ENCODE data around the gene SPRR3.
"Not testable (repeated sequence)": the region's sequence is repeated elsewhere in the genome, so short reads cannot be mapped to it uniquely, and the experiment has no call there.

The SPRR3 gene

GRCh38 chr1:152983743-152984142, 17.8 kb upstream of the SPRR3 start, which contains the start of gene SPRR1A:
Gene SPRR1A (plus strand): TSS chr1:152984081. CDS start chr1:152985231, 1,150 bp downstream.
- DNase-seq (ENCODE audit: low spot score) = no peak

DNA sequence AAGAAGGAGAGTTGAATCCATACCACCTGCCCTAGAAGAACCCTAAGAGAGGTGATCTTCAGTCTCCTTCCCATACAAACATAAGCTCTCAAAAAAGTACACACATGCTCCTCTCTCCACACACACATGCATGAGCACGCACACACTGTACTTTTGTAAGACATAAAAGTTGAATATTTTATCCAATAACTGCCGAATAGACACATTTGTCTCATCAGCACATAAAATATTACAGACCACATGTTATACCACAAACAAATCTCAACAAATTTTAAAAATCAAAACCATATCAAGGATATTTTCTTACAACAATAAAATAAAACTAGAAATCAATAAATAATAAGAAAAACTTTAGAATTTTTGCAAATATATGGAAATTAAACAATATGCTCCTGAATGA, 15.0 kb upstream of the SPRR3 start:
- DNase-seq (ENCODE audit: low spot score) = no peak

- DNase-seq (ENCODE audit: low spot score) = no peak
These were observed 8.4 kb upstream of the SPRR3 start for GRCh38 chr1:152993186-152993585.

DNA sequence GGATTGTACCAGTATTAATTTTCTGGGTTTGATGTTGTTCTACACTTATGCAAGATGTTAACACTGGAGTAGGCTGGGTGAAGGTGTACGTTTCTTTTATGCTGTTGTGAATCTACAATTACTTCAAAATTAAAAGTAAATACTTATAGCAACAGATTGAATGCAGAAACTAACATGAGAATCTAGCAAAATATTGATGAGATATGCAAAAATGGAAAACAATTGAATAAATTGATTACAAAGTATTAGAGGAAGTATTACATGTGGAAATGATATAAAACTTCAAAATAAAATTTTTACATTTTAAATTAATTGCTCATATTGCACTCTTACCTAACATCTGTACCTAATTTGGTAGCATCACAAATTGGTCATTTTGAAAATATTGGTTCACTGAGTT, 5.7 kb upstream of the SPRR3 start:
- no peak for DNase-seq (ENCODE audit: low spot score)

DNA sequence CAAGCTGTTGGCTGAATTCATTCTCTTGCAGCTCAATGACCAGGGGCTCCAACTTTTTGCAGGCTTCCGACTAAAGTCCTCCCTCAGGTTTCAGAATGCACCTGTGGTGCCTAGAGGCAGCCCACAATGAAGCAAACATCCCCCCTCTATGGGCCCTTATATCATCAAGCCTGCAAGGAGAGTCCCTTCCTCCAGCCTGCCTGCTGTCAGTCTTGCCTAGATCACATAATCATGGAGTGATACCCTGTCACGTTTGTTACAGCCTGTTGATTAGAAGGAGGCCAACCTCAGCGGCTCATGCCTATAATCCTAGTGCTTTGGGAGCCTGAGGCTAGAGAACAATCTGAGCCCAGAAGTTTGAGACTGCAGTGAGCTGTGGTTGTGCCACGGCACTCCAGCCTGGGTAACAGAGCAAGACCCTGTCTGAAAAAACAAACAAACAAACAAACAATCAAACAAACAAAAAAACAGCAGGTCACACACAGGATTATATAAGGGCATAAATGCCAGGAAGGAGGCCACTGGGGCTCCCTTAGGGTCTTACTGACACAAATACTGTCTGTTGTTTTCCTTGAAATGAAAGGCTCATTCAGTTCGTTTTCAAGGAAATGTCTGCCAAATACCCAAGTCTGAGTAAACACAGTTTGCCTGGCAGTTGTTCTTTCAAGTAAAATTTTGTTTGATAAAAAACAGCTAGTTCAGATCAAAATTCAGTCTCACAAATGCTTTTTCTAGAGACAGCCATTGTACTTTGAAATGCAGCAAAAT, 4.7 kb upstream of the SPRR3 start:
- DNase-seq (ENCODE audit: low spot score) = peak; percentile 86

GRCh38 chr1:152997901-152998300, 3.6 kb upstream of the SPRR3 start:
- no peak for DNase-seq (ENCODE audit: low spot score)

- no peak for DNase-seq (ENCODE audit: low spot score)
These were observed 3.1 kb upstream of the SPRR3 start for GRCh38 chr1:152998476-152998875.

- no peak for DNase-seq (ENCODE audit: low spot score)
These were observed 1.7 kb upstream of the SPRR3 start for GRCh38 chr1:152999818-153000217.

- DNase-seq (ENCODE audit: low spot score) = no peak
These were observed 1.3 kb upstream of the SPRR3 start for GRCh38 chr1:153000294-153000693.

DNA sequence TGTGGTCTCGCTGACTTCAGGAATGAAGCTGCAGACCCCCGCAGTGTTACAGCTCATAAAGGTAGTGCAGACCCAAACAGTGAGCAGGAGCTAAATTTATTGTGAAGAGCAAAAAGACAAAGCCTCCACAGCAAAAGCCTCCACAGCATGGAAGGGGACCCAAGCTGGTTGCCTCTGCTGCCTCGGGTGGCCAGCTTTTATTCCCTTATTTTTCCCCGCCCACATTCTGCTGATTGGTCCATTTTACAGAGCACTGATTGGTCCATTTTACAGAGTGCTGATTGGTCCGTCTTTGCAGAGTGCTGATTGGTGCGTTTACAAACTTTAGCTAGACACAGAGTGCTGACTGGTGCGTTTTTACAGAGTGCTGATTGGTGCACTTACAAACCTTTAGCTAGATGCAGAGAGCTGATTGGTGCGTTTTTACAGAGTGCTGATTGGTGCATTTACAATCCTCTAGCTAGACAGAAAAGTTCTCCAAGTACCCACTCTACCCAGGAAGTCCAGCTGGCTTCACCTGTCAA, 9.7 kb downstream of the SPRR3 start:
- DNase-seq (ENCODE audit: low spot score) = not testable (repeated sequence)

- DNase-seq (ENCODE audit: low spot score) = not testable (repeated sequence)
These were observed 20.3 kb downstream of the SPRR3 start for GRCh38 chr1:153021829-153022228.

GRCh38 chr1:153022340-153022739, 20.8 kb downstream of the SPRR3 start:
- DNase-seq (ENCODE audit: low spot score) = not testable (repeated sequence)

GRCh38 chr1:153023109-153023508, 21.6 kb downstream of the SPRR3 start:
- DNase-seq (ENCODE audit: low spot score) = no peak

DNA sequence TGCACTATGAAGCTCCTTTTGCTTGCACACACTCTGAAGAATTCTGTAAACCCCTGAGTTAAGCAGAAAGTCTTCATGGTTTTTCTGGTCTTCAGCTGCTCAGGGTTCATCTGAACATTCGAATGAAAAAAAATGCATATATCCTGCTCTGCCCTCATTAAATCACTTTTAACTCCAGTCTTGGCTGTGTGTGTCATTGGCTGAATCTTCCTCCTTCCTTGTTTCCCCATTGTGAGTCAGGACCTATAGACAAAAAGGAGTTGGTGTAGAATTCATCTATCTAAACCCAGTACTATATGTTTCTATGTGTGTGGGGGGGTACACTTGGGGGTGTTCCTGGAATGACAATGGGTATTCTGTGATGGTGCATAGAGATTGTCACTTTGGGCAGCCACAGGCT, 22.9 kb downstream of the SPRR3 start:
- DNase-seq (ENCODE audit: low spot score) = no peak

DNA sequence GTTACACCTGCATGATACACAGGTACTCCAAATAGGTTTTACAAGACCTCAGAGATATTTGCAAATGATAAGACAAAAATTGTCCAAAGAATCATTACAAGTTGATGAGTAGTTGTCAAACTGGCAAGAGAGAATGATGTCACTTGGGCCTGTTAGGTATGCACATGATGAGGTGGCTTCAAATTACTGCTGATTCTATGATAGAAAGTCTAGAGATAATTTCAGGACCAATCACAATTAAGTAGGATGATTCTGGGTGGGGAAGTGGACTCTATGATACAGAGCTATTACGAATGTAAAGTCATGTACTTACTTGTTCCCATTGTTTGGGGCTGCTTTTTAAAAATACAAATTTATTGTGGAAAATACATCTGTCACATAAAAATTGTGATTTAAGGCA, 24.2 kb downstream of the SPRR3 start:
- no peak for DNase-seq (ENCODE audit: low spot score)

DNA sequence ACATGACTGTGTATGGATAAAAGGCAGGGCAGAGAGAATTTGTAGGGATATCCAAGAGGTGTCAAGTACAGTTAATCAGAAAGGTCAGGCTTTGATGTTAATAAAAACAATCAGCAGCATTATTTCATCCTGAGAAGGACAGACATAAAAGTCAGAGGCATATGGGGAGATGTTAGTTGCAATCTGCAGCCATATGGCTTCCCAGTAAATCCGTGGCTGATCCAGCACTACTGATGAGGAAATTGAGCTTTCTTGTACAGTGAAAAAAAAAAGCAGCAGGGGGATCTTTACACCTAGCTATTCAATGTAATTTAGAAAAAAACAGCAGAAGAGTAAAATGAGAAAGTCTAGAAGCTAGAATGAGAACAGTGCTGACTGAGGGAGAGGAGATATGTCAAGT, 27.2 kb downstream of the SPRR3 start:
- DNase-seq (ENCODE audit: low spot score) = peak; percentile 16

DNA sequence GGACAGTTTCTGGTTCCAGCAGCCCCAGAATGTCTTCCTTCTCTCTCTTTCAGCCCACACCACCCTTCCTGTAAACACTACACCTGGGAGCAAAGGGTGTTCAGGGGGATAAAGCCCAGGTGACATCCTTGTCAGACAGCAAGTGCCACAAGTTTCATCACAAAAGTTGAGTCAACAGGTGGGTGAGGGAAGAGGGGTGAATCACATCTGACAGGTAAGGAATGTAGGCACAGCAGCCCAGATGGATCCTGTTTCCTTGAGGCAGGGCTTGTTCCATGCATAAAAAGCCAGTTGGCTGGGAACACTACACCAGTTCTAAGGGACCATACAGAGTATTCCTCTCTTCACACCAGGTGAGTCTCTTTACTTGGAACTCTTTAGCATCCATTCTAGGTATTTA, 29.3 kb downstream of the SPRR3 start, which contains the start of gene SPRR1B:
TSS of gene SPRR1B (plus strand) at position 309 of the 400 bp plus-strand sequence. CDS start 1,143 bp downstream, outside the sequence.
- DNase-seq (ENCODE audit: low spot score) = no peak

GRCh38 chr1:153032073-153032472, 30.5 kb downstream of the SPRR3 start:
- no peak for DNase-seq (ENCODE audit: low spot score)

- peak; percentile 62 for DNase-seq (ENCODE audit: low spot score)
These were observed 31.2 kb downstream of the SPRR3 start for GRCh38 chr1:153032677-153033308.

DNA sequence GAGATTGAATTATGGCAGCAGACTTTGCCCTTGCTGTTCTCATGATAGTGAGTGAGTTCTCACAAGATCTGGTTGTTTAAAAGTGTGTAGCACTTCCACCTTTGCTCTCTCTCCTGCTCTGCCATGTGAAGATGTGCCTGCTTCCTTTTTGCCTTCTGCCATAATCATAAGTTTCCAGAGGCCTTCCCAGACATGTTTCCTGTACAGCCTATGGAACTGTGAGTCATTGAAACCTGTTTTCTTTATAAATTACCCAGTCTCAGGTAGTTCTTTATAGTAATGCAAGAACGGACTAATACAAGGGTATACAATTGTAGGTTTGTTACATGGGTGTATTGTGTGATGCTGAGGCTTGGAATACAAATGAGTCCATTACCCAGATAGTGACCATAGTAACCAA, 33.7 kb downstream of the SPRR3 start:
- no peak for DNase-seq (ENCODE audit: low spot score)

- DNase-seq (ENCODE audit: low spot score) = no peak
These were observed 39.5 kb downstream of the SPRR3 start, which contains the start of gene SPRR2D for GRCh38 chr1:153040950-153041631. Gene SPRR2D (minus strand): TSS chr1:153041120. CDS start chr1:153040346, 774 bp downstream.

DNA sequence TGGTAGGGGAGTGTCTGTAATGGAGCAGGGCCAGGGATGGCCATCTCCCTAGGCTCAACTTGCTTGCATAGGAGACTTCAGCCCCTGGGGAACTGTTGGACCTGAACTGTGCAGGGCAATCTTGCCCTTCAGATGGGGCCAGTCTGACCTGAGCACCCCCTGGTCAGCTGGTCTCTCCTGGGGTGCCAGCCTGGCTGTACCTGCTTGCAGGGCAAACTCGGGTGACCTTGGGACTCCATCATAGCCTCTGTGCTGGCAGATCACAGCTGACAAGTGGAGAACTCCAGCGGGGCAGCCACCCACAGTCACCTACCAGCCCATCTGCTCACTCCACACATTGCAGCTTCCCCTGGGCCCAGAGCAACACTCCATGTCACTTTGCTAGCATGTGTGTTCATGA, 47.7 kb downstream of the SPRR3 start:
- no peak for DNase-seq (ENCODE audit: low spot score)
